Measurements from ENCODE around the gene SHMT2.

The SHMT2 gene

DNA sequence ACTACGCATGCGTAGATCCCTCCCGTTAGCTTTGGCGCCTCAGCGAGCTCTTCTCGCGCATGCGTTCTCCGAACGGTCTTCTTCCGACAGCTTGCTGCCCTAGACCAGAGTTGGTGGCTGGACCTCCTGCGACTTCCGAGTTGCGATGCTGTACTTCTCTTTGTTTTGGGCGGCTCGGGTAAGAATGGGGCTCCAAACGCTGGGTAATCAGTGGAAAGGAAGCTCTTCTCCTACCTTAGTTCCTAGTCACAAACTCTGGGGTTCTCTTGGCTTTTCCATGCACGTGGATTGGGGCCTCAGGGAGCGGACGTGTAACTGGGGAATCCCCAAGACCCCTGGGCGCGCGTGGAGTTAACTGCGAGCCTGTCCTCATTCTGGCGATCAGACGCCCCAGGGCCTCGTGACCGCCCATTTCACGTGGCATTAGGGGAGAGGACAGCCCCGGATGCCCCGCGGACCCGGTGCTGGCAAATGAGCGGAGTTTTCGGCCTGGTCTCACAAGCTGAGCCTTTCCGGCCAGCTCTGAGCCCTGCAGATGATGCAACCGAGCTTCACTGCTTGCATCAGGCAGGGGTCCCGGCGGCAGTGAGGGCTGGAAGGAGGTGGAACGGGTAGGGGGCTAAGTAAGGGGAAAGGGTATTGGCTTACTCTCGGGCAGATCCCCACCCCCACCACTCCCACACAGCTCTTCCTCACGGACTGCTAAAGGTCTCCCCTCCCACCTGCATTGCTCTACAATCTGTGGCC is at the start of gene SHMT2:
Gene SHMT2, plus strand, starts transcription at position 78 of the 747 bp plus-strand sequence. Its CDS starts 68 bp downstream, at position 146.
- DNase-seq = peak; percentile 95
- ATAC-seq = peak; percentile 62

DNA sequence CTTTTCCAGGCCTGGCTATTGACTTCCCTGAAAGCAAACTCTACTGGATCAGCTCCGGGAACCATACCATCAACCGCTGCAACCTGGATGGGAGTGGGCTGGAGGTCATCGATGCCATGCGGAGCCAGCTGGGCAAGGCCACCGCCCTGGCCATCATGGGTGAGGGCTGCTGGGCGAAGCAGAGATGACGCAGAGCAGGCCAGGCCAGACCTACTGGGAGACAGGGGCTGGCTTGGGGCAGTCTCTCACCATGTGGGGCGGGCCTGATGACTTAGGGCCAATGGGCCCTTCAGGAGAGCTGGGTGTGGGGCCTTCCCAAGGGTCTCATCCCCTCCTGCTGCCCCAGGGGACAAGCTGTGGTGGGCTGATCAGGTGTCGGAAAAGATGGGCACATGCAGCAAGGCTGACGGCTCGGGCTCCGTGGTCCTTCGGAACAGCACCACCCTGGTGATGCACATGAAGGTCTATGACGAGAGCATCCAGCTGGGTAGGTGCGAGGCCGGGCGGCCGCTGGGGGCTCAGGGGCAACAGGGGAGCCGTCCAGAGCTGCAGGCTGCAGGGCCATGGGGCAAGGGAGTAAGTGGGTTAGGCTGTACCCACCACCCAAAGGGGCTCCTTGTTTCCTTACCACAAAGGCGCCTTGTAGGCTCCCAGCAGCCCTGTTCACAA is 49.1 kb upstream of the SHMT2 start:
- ATAC-seq = no peak
- no peak for DNase-seq

DNA sequence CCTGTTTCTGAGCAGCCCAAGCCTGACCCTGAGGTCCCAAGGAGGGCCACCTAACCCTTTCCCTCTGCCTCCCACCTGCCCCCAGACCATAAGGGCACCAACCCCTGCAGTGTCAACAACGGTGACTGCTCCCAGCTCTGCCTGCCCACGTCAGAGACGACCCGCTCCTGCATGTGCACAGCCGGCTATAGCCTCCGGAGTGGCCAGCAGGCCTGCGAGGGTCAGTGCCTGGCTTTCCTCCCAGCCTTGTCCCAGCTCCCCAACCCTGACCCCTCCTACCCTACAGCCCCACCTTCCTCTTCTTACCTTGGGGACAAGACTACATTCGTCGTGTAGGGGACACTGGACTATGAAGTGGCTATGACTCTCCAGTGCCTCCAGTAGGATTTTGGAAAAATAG is 48.4 kb upstream of the SHMT2 start:
- ATAC-seq (no peak), DNase-seq (no peak)

DNA sequence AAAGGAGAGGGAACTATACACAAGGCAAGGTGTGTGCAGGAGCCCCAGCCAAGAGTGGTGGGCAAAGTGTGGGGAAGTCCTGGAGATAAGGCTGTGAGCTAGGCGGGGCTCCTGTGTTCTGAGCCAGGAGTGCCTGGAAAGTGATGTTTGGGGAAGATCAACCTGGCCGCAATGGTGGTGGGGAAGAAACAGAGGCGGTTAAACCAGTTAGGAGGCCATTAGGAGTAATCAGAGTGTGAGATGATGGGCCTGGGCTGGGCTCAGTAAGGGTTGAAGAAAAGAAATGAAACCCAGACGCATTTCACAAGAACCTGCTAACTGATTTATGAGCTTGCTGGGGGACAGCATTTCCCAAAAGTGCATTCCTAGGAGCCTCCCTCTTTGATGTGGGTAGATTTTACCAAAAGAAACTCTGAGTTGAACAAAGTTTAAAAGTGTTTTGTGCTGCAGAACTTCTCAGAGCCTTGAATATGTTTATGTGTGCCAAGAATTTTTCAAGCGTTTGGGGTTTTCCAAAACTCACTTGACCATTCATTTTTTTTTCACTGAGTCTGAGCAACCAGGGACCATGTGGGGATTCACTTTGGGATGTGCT is 47.9 kb upstream of the SHMT2 start:
- DNase-seq (no peak), ATAC-seq (no peak)

DNA sequence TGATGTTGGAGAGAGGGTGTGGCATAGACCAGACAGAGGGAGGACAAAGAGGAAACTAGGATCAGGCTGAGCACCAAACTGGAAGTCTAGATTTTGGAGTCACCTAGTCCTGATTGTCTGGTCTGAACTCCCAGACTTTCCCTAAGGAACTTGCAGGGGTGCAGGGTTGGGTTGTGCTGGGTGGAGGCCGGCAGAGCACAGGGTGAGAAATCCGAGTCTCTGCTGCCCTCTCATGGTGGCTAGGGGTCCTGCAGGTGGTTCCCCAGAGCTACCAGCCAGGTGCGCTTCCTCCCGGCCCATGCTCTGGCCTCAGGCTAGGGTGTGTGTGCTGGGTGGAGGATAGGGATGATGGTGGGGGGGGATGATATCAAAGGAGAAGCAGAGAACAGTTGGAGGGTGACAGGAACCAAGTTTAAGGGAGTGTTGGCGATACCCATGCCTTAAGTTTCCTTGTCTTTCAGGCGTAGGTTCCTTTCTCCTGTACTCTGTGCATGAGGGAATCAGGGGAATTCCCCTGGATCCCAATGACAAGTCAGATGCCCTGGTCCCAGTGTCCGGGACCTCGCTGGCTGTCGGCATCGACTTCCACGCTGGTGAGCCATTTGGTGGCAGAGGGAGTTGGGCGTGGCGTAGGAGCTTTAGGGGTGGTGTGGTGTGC is 46.5 kb upstream of the SHMT2 start:
- DNase-seq = peak; percentile 86
- ATAC-seq = peak; percentile 82

DNA sequence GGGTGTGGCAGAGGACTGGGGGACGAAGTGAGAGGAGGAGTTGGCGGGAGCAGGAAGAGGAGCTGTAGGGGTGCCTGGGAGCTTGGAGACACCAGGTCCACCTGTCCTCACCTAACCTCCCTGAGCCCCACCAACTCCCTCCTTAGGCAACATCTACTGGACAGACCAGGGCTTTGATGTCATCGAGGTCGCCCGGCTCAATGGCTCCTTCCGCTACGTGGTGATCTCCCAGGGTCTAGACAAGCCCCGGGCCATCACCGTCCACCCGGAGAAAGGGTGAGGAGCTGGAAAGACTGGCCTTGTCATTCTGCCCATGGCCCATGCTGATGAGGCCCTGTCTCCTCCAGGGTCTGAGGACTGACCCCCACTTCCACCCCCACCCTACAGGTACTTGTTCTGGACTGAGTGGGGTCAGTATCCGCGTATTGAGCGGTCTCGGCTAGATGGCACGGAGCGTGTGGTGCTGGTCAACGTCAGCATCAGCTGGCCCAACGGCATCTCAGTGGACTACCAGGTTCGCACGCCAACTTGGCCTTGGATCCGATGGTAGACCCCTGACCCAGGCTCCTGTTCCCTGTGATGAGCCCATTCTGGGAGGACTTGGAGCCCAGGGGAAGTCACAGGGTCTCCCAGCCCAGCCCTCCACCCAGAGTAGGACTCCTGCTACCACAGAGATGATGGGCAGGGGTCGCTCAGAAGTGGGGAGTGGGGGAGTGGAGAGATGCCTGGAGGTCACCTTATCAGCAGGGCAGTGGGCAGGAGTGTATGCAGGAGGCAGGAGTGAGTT is 45.4 kb upstream of the SHMT2 start:
- DNase-seq (no peak), ATAC-seq (no peak)

DNA sequence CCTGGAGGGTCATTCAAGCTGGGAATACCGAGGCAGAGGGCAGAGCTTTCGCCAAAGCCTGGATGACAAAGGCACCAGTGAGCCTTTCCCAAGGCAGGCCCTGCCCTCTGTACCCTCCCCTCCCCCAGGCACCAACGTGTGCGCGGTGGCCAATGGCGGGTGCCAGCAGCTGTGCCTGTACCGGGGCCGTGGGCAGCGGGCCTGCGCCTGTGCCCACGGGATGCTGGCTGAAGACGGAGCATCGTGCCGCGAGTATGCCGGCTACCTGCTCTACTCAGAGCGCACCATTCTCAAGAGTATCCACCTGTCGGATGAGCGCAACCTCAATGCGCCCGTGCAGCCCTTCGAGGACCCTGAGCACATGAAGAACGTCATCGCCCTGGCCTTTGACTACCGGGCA is 44.1 kb upstream of the SHMT2 start:
- ATAC-seq (no peak), DNase-seq (no peak)

DNA sequence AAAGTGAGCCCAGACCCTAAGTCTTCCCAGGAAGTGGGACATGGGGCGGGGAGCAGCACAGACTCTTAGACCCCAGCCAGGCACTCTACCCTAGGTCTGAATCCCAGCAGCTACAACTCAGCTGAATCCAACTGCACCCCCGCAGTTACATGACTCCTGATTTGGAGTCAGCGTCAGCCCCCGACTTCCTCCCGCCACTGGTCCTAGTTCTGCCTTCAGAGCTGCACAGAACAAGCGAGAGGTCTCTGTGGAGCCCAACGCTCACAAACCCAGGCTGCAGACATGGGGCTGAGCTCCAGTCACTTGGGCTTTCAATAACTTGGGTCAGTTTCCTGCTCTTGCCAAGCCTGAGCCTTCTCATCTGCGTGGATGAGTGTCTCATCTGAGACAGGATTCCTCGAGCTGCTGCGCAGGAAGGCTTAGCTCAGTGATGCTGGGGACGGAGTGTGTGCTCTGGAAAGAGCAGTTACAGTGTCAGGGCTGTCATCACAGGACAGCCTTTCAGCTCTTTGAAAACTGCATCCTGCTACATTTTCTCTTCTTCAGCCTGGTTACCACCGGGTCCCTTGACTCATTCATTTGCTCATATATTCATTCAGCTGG is 43.5 kb upstream of the SHMT2 start:
- DNase-seq (no peak), ATAC-seq (no peak)

DNA sequence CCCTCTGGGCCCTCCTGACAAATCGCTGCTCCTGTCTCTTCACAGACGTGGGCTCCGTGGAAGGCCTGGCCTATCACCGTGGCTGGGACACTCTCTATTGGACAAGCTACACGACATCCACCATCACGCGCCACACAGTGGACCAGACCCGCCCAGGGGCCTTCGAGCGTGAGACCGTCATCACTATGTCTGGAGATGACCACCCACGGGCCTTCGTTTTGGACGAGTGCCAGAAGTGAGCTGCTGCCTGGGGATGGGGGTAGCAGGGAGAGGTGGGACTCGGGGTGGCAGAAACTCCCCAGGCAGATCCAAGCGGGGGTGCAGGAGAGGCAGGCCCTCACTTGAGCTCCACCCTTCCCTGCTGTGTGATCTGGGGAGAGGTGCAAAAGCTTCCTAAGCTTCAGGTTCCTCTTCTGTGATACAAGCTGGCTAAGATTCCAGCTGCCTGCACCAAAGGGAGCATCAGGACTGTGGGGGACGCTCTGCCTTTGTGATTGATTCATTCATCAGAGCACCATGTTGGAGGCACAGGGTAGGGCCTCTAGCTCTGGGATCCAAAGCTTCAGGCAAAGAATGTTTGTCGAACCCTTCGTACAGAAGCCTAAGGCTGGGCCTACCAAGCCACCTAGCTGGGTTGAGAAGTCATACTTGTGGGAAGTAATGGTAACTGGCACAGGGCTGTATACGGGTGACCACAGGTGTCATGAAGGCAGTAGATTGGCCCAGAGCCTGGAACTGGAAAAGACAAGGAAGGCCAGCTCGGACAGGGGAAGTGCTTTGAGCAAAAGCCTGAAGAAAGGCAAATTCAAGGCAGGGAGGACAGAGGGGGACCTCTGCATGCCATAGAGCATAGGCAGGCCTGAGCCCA is 42.1 kb upstream of the SHMT2 start:
- DNase-seq (no peak), ATAC-seq (no peak)

DNA sequence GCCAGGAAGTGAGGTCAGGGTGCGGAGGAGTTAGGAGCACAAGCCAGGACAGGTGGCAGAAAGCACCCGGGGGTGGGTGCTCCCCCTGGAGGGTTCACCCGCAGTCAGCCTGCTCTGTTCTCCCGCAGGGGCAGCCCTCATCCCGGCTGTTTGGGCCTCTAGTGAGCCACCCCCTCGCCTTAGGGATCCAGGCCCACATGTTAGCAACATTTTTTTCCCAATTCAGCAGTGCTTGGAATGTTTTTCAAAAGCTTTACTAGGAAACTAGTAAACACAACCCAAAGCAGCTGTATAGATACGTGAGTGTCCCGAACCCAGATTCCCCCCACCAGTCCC is 41.5 kb upstream of the SHMT2 start:
- DNase-seq (no peak), ATAC-seq (no peak)

DNA sequence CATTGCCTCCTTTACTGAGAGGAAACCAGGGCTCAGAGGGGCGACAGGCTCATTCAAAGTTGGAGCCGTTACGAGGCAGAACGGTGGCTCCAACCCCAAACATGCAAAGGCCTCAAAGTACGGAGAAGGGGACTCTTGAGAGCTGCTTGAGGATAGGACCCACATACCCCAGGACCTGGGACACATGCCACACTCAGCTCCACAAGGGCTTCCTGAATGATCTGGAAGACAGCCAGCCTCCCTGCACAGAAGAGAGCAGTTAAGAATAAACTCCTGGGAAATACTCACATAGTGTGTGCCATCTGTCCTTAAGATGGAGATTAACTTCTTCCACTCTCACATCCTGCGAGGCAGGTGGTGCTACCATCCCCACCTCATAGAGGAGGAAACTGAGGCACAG is 39.5 kb upstream of the SHMT2 start:
- DNase-seq = no peak
- ATAC-seq = no peak

DNA sequence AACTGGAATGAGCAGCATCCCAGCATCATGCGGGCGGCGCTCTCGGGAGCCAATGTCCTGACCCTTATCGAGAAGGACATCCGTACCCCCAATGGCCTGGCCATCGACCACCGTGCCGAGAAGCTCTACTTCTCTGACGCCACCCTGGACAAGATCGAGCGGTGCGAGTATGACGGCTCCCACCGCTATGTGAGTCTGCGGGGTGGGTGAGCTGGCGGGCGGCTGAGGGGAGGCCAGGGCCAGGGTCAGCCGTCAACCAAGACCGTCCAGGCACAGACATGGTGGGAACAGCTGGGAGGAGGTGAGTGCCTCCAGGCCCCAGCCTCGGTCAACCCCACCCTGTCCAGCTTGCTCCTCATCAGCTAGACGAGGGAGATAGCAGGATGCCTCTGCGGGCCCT is 38.7 kb upstream of the SHMT2 start:
- no peak for ATAC-seq

DNA sequence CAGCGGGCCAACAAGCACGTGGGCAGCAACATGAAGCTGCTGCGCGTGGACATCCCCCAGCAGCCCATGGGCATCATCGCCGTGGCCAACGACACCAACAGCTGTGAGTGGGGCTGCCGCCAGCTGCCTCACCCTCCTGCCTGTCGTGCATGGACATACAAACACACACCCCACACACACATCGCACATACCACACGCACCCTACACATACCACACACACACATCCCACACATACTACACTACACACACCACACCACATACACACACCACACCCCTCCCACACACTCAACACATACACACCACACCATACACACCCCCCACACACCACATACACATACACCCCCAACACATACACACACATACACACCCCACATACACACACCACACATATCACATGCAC is 38.1 kb upstream of the SHMT2 start:
- ATAC-seq = no peak
- no peak for DNase-seq

More for the DNA sequence above, 38.7 kb upstream of the SHMT2 start:
- DNase-seq = no peak

DNA sequence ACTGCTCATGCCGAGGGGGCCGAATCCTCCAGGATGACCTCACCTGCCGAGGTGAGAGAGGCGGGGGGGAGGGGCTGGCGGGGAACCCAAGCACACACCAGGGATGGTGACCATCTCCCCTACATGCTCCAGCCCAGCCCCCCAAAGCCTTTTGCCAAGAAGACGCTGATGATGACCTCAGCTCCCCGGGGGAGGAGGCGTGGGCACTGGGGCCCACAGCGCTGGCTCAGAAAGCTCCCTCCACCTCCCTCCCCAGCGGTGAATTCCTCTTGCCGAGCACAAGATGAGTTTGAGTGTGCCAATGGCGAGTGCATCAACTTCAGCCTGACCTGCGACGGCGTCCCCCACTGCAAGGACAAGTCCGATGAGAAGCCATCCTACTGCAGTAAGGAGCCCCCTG is 36.6 kb upstream of the SHMT2 start:
- no peak for DNase-seq
- ATAC-seq = no peak

DNA sequence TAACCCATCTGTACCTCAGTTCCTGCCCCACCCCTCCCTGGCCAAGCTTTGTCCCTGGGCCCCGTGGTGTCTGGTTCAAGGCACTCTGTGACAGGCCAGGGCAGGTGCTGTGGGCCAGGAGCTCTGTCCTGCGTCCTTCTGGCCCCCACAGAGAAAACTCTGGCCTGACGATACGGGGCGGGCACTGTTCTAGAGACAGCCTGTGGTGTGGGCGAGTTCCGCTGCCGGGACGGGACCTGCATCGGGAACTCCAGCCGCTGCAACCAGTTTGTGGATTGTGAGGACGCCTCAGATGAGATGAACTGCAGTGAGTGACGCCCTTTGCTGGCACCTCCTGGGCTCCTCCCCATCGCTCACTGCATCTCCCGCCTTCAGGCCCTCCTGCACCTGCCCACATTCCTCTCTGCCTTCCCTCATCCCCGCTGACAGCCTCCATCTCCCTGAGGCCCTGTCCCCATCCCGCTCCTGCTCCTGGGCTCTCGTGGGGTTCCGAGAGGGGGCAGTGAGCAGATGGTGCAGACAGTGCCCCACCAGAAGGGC is 35.7 kb upstream of the SHMT2 start:
- no peak for ATAC-seq
- DNase-seq = no peak

DNA sequence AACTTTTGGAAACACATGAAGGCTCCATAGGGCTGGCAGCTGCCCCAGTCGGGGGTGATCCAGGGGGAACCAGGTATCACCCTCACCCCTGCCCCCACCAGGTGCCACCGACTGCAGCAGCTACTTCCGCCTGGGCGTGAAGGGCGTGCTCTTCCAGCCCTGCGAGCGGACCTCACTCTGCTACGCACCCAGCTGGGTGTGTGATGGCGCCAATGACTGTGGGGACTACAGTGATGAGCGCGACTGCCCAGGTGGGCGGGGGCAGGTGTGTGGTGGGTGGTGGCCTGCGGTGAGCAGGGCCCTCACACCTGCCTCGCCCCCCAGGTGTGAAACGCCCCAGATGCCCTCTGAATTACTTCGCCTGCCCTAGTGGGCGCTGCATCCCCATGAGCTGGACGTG is 35.3 kb upstream of the SHMT2 start:
- DNase-seq = no peak
- no peak for ATAC-seq

DNA sequence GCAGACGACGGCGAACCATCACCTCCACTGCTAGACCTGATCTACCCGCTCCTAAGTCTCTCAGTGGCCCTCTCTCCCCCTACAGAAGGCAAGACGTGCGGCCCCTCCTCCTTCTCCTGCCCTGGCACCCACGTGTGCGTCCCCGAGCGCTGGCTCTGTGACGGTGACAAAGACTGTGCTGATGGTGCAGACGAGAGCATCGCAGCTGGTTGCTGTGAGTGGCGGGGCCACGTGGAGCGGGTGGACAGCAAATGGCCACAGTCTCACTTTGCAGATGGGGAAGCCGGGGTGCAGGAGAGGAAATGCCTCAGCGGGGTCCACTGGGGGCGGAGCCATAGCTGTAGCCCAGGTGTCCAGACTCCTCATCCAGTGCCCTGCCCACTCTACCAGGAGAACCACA is 34.3 kb upstream of the SHMT2 start:
- ATAC-seq (no peak), DNase-seq (no peak)

DNA sequence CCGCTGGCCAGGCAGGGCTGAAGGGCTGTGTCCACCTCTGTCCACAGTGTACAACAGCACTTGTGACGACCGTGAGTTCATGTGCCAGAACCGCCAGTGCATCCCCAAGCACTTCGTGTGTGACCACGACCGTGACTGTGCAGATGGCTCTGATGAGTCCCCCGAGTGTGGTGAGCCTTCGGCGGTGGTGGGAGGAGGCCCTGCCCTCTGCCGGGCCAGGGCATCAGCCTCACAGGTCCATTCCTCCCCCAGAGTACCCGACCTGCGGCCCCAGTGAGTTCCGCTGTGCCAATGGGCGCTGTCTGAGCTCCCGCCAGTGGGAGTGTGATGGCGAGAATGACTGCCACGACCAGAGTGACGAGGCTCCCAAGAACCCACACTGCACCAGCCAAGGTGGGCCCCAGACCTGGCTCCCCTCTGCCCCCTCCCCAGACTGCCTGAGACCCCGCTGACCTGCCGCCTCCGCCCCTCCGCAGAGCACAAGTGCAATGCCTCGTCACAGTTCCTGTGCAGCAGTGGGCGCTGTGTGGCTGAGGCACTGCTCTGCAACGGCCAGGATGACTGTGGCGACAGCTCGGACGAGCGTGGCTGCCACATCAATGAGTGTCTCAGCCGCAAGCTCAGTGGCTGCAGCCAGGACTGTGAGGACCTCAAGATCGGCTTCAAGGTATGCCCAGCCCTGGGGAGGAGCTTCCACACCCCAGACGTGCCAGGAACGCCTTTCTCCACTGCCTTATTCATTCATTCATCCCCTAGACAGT is 33.7 kb upstream of the SHMT2 start:
- DNase-seq (no peak), ATAC-seq (no peak)

DNA sequence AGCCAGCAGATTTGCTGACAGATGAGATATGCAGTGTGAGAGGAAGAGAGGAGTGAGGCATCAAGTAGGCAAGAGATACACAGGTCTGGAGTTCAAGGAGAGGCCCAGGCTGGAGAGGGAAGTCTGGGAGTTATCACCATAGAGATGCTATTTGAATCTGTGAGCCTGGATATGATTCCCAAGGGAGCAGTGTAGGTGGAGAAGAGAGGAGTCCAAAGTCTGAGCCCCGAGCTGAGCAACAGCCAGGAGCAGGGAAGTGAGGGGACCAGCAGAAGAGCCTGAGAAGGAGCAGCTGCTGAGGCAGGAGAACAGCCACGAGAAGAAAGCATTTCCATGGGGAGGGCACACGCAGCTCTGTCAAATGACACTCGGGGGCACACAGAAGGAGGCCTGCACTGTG is 33.1 kb upstream of the SHMT2 start:
- ATAC-seq = no peak
- no peak for DNase-seq

DNA sequence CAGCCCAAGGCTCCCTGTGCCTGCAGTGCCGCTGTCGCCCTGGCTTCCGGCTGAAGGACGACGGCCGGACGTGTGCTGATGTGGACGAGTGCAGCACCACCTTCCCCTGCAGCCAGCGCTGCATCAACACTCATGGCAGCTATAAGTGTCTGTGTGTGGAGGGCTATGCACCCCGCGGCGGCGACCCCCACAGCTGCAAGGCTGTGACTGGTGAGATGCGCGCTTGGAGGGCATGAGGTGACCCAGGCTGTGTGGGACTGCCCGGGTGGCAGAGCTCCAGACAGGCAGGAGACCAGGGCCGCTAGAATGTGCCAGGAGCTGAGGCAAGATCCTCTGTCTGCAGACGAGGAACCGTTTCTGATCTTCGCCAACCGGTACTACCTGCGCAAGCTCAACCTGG is 32.6 kb upstream of the SHMT2 start:
- ATAC-seq (no peak), DNase-seq (no peak)
